ENCODE results near the gene MYO1D. TPM values are rescaled to one million over a fixed set of nuclear protein-coding genes. Genes with fewer than 3 reads are reported as not detected.

The MYO1D gene
- total RNA-seq, 2 donors from 2014 or later, result 21.4 to 48.3 TPM

DNA sequence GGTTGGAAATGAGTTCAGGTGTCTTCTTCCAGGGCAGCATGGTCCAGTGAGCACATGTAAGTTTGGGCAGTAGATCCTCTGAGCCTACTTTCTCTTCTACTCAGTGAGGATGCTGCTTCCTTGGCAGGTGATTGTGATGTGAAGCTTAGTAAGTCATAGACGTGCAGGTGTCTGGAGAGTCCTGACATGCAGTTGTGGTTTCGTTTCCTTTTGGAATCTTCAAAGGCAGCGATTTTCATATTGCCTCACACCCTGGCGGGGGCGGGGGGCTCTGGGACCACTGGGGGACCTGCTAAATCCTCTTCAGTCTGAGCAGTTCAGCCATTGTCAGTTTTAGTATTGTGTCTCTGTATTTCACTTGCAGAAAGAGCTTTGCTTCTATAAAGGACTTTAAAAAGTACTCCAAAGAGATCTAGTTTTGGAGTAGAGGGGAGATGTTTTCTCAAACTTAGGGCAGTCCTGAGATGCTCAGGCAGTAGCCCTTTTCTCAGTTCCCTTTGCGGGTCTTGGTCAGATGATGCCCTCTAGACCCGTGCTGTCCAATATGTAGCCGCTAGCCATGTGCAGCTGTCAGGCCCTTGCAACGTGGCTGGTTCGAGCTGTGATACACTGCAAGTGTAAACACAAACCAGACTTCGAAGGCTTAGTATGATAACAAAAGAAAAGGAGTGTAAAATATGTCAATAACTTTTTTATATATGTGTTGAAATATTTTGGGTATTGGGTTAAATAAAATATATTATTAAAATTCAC, 394.2 kb downstream of the MYO1D start:
- intact Hi-C loops (cut with DNase I), result no loop called here
- TF ChIP-seq POLR2A (IDR thresholded peaks at IDR 0.05), result no peak
- TF ChIP-seq, protein P1, sequence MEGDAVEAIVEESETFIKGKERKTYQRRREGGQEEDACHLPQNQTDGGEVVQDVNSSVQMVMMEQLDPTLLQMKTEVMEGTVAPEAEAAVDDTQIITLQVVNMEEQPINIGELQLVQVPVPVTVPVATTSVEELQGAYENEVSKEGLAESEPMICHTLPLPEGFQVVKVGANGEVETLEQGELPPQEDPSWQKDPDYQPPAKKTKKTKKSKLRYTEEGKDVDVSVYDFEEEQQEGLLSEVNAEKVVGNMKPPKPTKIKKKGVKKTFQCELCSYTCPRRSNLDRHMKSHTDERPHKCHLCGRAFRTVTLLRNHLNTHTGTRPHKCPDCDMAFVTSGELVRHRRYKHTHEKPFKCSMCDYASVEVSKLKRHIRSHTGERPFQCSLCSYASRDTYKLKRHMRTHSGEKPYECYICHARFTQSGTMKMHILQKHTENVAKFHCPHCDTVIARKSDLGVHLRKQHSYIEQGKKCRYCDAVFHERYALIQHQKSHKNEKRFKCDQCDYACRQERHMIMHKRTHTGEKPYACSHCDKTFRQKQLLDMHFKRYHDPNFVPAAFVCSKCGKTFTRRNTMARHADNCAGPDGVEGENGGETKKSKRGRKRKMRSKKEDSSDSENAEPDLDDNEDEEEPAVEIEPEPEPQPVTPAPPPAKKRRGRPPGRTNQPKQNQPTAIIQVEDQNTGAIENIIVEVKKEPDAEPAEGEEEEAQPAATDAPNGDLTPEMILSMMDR (IDR thresholded peaks at IDR 0.05), result no peak
- peak in 1 of 4 donors; percentile 19 for DNase-seq
- no peak overlapping the region for H3K4me3 ChIP-seq
- H3K4me1 ChIP-seq, result peaks cover 22% of the 10 kb centered on the region
- H3K27ac ChIP-seq, result peak overlapping the region in 3 of 4 donors; percentile 37 to 74 (median 69)
- H3K27me3 ChIP-seq, result no peaks in the 10 kb centered on the region
- H3K36me3 ChIP-seq (replicated peaks in 1 of 2; ENCODE audit: insufficient read depth in 1 of 2, low read depth in 2 of 2), result peaks cover 0 to 30% of the 10 kb centered on the region in 2 donors
- 61 to 64% methylated on average over 11 of the region's 11 CpGs for WGBS, 2 donors
- no peaks in the 10 kb centered on the region for H3K9me3 ChIP-seq
- no peak for ATAC-seq

DNA sequence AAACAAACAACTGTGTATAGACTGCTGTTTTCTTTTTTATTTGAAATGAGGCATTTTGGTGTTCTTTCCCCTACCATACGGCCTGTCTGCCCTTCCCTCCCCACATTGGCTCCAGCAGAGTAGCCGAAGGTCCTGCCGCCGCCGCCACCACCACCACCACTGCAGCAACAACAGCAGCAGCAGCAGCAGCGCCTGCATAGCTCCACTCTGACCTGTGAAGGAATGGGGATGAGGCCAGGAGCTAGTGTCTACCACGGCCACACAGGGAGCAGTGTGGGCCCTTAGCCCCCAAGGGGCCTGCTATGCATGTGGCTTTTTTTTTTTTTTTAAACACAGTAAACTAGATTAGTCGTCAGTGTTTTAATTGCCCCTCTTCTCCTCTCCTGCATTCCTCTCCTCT, 395.7 kb downstream of the MYO1D start:
- TF ChIP-seq, protein P1 (IDR thresholded peaks at IDR 0.05), result no peak
- TF ChIP-seq POLR2A (IDR thresholded peaks at IDR 0.05), result no peak
- peaks cover 15% of the 10 kb centered on the region for H3K4me1 ChIP-seq

DNA sequence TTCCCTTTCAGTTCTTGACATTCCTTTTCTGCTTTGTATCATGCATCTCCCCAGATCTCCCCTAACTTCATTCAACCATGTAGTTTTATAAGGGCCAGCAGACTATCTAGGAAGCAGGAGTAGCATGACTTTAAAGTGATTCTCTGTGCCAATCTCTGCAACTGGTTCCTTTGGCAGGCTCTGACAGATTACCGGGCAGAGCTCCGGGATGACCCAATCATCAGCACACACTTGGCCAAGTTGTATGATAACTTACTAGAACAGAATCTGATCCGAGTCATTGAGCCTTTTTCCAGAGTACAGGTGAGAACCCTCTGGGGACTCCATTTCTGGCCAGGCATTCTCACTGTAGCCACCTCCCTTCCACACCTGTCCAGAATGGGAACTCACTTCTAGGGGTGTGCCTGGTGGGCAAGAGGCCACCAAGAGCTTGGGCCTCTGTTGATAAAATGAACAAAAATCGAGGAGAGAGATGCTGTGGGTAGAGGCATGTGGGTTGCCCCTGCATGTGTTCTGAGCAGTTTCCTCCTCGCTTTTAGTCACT, 397.8 kb downstream of the MYO1D start:
- Histone ChIP-seq H3K4me3 (no peak overlapping the region), H3K36me3 (replicated peaks in 1 of 2; ENCODE audit: insufficient read depth in 1 of 2, low read depth in 2 of 2) (peaks cover 0 to 55% of the 10 kb centered on the region in 2 donors), H3K4me1 (peaks cover 10% of the 10 kb centered on the region), H3K9me3 (no peaks in the 10 kb centered on the region), H3K27ac (no peak overlapping the region), H3K27me3 (no peaks in the 10 kb centered on the region)
- TF ChIP-seq POLR2A (IDR thresholded peaks at IDR 0.05), result no peak
- TF ChIP-seq, protein P1 (IDR thresholded peaks at IDR 0.05), result no peak
- 75 to 83% methylated on average over 5 of the region's 5 CpGs for WGBS, 2 donors
- ATAC-seq, result no peak
- intact Hi-C loops (cut with DNase I), result no loop called here
- no peak for DNase-seq

More for the DNA sequence above, 395.7 kb downstream of the MYO1D start:
- DNase-seq (no peak), ATAC-seq (no peak)
- H3K9me3 ChIP-seq, result no peaks in the 10 kb centered on the region
- no peaks in the 10 kb centered on the region for H3K27me3 ChIP-seq
- no peak overlapping the region for H3K27ac ChIP-seq
- H3K36me3 ChIP-seq (replicated peaks in 1 of 2; ENCODE audit: insufficient read depth in 1 of 2, low read depth in 2 of 2), result peaks cover 0 to 43% of the 10 kb centered on the region in 2 donors
- intact Hi-C loops (cut with DNase I), result no loop called here
- 82 to 86% methylated on average over 8 of the region's 8 CpGs for WGBS, 2 donors
- no peak overlapping the region for H3K4me3 ChIP-seq

DNA sequence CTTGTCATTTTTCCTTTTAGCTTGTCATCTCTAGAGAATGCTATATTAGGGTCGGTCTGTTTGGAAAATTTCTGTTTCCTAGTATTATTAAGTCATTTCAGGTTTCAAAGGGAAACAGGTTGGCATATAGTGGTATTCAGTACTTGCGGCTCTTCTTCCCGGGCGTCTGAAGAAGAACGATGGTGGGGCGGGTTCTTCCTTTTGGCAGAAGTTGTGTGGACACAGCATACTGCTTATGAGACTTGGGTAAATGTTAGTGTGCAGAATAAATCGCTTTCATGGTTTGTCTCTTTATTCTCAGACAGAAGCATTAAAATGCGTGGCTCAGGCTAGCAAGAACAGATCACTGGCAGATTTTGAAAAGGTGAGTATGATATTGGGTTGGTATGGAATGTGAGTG, 399.7 kb downstream of the MYO1D start:
- WGBS, 2 donors, result 90 to 96% methylated on average over 8 of the region's 8 CpGs
- TF ChIP-seq, protein P1 (IDR thresholded peaks at IDR 0.05), result no peak
- TF ChIP-seq POLR2A (IDR thresholded peaks at IDR 0.05), result no peak
- intact Hi-C loops (cut with DNase I), result no loop called here
- Histone ChIP-seq H3K4me3 (no peak overlapping the region), H3K27me3 (no peaks in the 10 kb centered on the region), H3K4me1 (no peaks in the 10 kb centered on the region), H3K36me3 (replicated peaks in 1 of 2; ENCODE audit: insufficient read depth in 1 of 2, low read depth in 2 of 2) (peaks cover 0 to 63% of the 10 kb centered on the region in 2 donors), H3K9me3 (no peaks in the 10 kb centered on the region), H3K27ac (no peak overlapping the region)
- DNase-seq (no peak), ATAC-seq (no peak)

Measured in body of pancreas (tissue), 4 donors.